ENCODE results near the gene MAGEA8. TPM values are rescaled to one million over a fixed set of nuclear protein-coding genes. Genes with fewer than 3 reads are reported as not detected.
"Not testable (repeated sequence)": the region's sequence is repeated elsewhere in the genome, so short reads cannot be mapped to it uniquely, and the experiment has no call there.

Gene MAGEA8
- not detected for total RNA-seq

- DNase-seq (no peak), ATAC-seq (peak in 1 of 2 donors; percentile 45)
- H3K4me1 Mint-ChIP-seq (ENCODE audit: low read depth) = peaks cover 2% of the 10 kb centered on the region
- H3K4me3 Mint-ChIP-seq = no peak within 1 kb of the TSS
- H3K27me3 Mint-ChIP-seq (ENCODE audit: low read depth) = no peaks in the 10 kb centered on the region
- H3K36me3 Mint-ChIP-seq (ENCODE audit: insufficient read depth) = no peaks in the 10 kb centered on the region
- no peaks in the 10 kb centered on the region for H3K9me3 Mint-ChIP-seq
Measured at GRCh38 chrX:149881081-149881711, at the start of gene MAGEA8. MAGEA8 (plus strand) TSS chrX:149881183; CDS start chrX:149884273, 3,090 bp downstream.

- H3K36me3 Mint-ChIP-seq (ENCODE audit: insufficient read depth) = no peaks in the 10 kb centered on the region
- no peaks in the 10 kb centered on the region for H3K27me3 Mint-ChIP-seq (ENCODE audit: low read depth)
- H3K4me1 Mint-ChIP-seq (ENCODE audit: low read depth) = peaks cover 22% of the 10 kb centered on the region
- H3K4me3 Mint-ChIP-seq = no peak overlapping the region
- no peaks in the 10 kb centered on the region for H3K9me3 Mint-ChIP-seq
- ATAC-seq = no peak
- DNase-seq = no peak
Measured at GRCh38 chrX:149831473-149831872, 49.5 kb upstream of the MAGEA8 start.

GRCh38 chrX:149836728-149837127 is 44.3 kb upstream of the MAGEA8 start:
- DNase-seq; ATAC-seq; H3K9me3 Mint-ChIP-seq; H3K36me3 Mint-ChIP-seq (ENCODE audit: insufficient read depth); H3K4me1 Mint-ChIP-seq (ENCODE audit: low read depth); H3K27me3 Mint-ChIP-seq (ENCODE audit: low read depth); H3K4me3 Mint-ChIP-seq: not testable (repeated sequence)

GRCh38 chrX:149837167-149837566 is 43.8 kb upstream of the MAGEA8 start:
- H3K36me3 Mint-ChIP-seq (ENCODE audit: insufficient read depth) = no peaks in the 10 kb centered on the region
- H3K9me3 Mint-ChIP-seq = no peaks in the 10 kb centered on the region
- DNase-seq = no peak
- no peak overlapping the region for H3K4me3 Mint-ChIP-seq
- H3K4me1 Mint-ChIP-seq (ENCODE audit: low read depth) = peaks cover 3% of the 10 kb centered on the region
- no peaks in the 10 kb centered on the region for H3K27me3 Mint-ChIP-seq (ENCODE audit: low read depth)
- no peak for ATAC-seq

- Mint-ChIP-seq H3K36me3 (ENCODE audit: insufficient read depth) (no peaks in the 10 kb centered on the region), H3K27me3 (ENCODE audit: low read depth) (no peaks in the 10 kb centered on the region), H3K9me3 (no peaks in the 10 kb centered on the region), H3K4me1 (ENCODE audit: low read depth) (peaks cover 3% of the 10 kb centered on the region), H3K4me3 (no peak overlapping the region)
- ATAC-seq = peak; percentile 88 to 92
- DNase-seq = no peak
Measured at GRCh38 chrX:149837639-149838038, 43.3 kb upstream of the MAGEA8 start.

- ATAC-seq = no peak
- no peak overlapping the region for H3K4me3 Mint-ChIP-seq
Measured at GRCh38 chrX:149841929-149842328, 39.1 kb upstream of the MAGEA8 start.

GRCh38 chrX:149845385-149845784 is 35.6 kb upstream of the MAGEA8 start:
- Mint-ChIP-seq H3K9me3 (no peaks in the 10 kb centered on the region), H3K4me1 (ENCODE audit: low read depth) (no peaks in the 10 kb centered on the region), H3K36me3 (ENCODE audit: insufficient read depth) (no peaks in the 10 kb centered on the region), H3K27me3 (ENCODE audit: low read depth) (no peaks in the 10 kb centered on the region), H3K4me3 (no peak overlapping the region)
- DNase-seq (no peak), ATAC-seq (no peak)

More at GRCh38 chrX:149841929-149842328, 39.1 kb upstream of the MAGEA8 start:
- DNase-seq = no peak
- H3K4me1 Mint-ChIP-seq (ENCODE audit: low read depth) = peaks cover 3% of the 10 kb centered on the region
- H3K27me3 Mint-ChIP-seq (ENCODE audit: low read depth) = no peaks in the 10 kb centered on the region
- H3K9me3 Mint-ChIP-seq = no peaks in the 10 kb centered on the region
- H3K36me3 Mint-ChIP-seq (ENCODE audit: insufficient read depth) = no peaks in the 10 kb centered on the region

GRCh38 chrX:149846789-149847188 is 34.2 kb upstream of the MAGEA8 start:
- H3K9me3 Mint-ChIP-seq = no peaks in the 10 kb centered on the region
- no peaks in the 10 kb centered on the region for H3K36me3 Mint-ChIP-seq (ENCODE audit: insufficient read depth)
- DNase-seq (no peak), ATAC-seq (no peak)
- H3K4me3 Mint-ChIP-seq = no peak overlapping the region
- H3K4me1 Mint-ChIP-seq (ENCODE audit: low read depth) = no peaks in the 10 kb centered on the region
- H3K27me3 Mint-ChIP-seq (ENCODE audit: low read depth) = no peaks in the 10 kb centered on the region

- DNase-seq (no peak), ATAC-seq (no peak)
- H3K27me3 Mint-ChIP-seq (ENCODE audit: low read depth) = peaks cover 1% of the 10 kb centered on the region
- H3K9me3 Mint-ChIP-seq = no peaks in the 10 kb centered on the region
- H3K4me3 Mint-ChIP-seq = no peak overlapping the region
- H3K36me3 Mint-ChIP-seq (ENCODE audit: insufficient read depth) = no peaks in the 10 kb centered on the region
- no peaks in the 10 kb centered on the region for H3K4me1 Mint-ChIP-seq (ENCODE audit: low read depth)
Measured at GRCh38 chrX:149848855-149849254, 32.1 kb upstream of the MAGEA8 start.

- ATAC-seq = no peak
- Mint-ChIP-seq H3K9me3 (no peaks in the 10 kb centered on the region), H3K27me3 (ENCODE audit: low read depth) (peaks cover 3% of the 10 kb centered on the region), H3K4me3 (no peak overlapping the region), H3K36me3 (ENCODE audit: insufficient read depth) (no peaks in the 10 kb centered on the region), H3K4me1 (ENCODE audit: low read depth) (no peaks in the 10 kb centered on the region)
- DNase-seq = no peak
Measured at GRCh38 chrX:149849787-149850186, 31.2 kb upstream of the MAGEA8 start.

- no peak for DNase-seq
- Mint-ChIP-seq H3K4me1 (ENCODE audit: low read depth) (no peaks in the 10 kb centered on the region), H3K4me3 (no peak overlapping the region), H3K36me3 (ENCODE audit: insufficient read depth) (no peaks in the 10 kb centered on the region), H3K9me3 (no peaks in the 10 kb centered on the region), H3K27me3 (ENCODE audit: low read depth) (peaks cover 3% of the 10 kb centered on the region)
- ATAC-seq = no peak
Measured at GRCh38 chrX:149851864-149852263, 29.1 kb upstream of the MAGEA8 start.

- Mint-ChIP-seq H3K9me3 (no peaks in the 10 kb centered on the region), H3K27me3 (ENCODE audit: low read depth) (peaks cover 3% of the 10 kb centered on the region), H3K4me1 (ENCODE audit: low read depth) (no peaks in the 10 kb centered on the region), H3K36me3 (ENCODE audit: insufficient read depth) (no peaks in the 10 kb centered on the region), H3K4me3 (no peak overlapping the region)
- no peak for ATAC-seq
- no peak for DNase-seq
Measured at GRCh38 chrX:149853925-149854324, 27.1 kb upstream of the MAGEA8 start.

GRCh38 chrX:149858592-149858991 is 22.4 kb upstream of the MAGEA8 start:
- Mint-ChIP-seq H3K27me3 (ENCODE audit: low read depth) (peaks cover 8% of the 10 kb centered on the region), H3K9me3 (peaks cover 18% of the 10 kb centered on the region), H3K4me1 (ENCODE audit: low read depth) (no peaks in the 10 kb centered on the region), H3K4me3 (no peak overlapping the region), H3K36me3 (ENCODE audit: insufficient read depth) (no peaks in the 10 kb centered on the region)
- ATAC-seq (no peak), DNase-seq (no peak)

GRCh38 chrX:149860445-149860844 is 20.5 kb upstream of the MAGEA8 start:
- Mint-ChIP-seq H3K9me3 (peaks cover 18% of the 10 kb centered on the region), H3K4me3 (no peak overlapping the region), H3K27me3 (ENCODE audit: low read depth) (peaks cover 5% of the 10 kb centered on the region), H3K36me3 (ENCODE audit: insufficient read depth) (no peaks in the 10 kb centered on the region), H3K4me1 (ENCODE audit: low read depth) (no peaks in the 10 kb centered on the region)
- ATAC-seq = no peak
- DNase-seq = no peak

GRCh38 chrX:149865390-149865789 is 15.6 kb upstream of the MAGEA8 start:
- H3K27me3 Mint-ChIP-seq (ENCODE audit: low read depth) = peaks cover 4% of the 10 kb centered on the region
- no peaks in the 10 kb centered on the region for H3K36me3 Mint-ChIP-seq (ENCODE audit: insufficient read depth)
- ATAC-seq = no peak
- H3K4me3 Mint-ChIP-seq = no peak overlapping the region
- no peak for DNase-seq
- H3K4me1 Mint-ChIP-seq (ENCODE audit: low read depth) = no peaks in the 10 kb centered on the region
- peaks cover 7% of the 10 kb centered on the region for H3K9me3 Mint-ChIP-seq

Measured in activated T-cell treated with anti-CD3 and anti-CD28 coated beads, Interleukin-2, amount 50 U/mL, for 4 hours (primary cell).